HG02970 (cell line): ENCODE data around the gene NOX3.
"Not testable (repeated sequence)": the region's sequence is repeated elsewhere in the genome, so short reads cannot be mapped to it uniquely, and the experiment has no call there.

ENCODE experiments used
- ATAC-seq: cut with Tn5 transposase; IDR thresholded peaks from one replicate; pipeline ENCODE4 v1.9.1; 2021; ENCODE audit warnings: mild to moderate bottlenecking, moderate library complexity, moderate number of reproducible peaks; ENCODE audit not compliant: unreplicated experiment, low FRiP score

The NOX3 gene

DNA sequence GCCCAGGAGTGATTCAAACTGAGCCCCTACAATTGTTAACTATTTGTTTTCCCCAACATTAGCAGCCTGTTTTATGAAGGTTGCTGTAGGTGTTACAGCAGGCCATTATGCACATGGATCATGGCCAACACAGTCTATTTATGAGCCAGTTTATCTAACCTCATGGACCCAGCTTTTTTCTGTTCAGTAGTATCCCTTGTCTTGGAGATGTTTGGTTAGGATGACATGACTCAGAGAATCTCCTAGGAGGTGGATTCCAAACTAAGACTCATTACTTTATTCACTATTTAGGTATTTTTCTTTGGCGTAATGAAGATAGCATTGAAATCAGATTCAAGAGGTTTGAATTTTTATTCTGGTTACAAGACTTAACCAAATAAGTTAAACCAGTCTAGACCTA, 78.6 kb downstream of the NOX3 start:
- ATAC-seq: no peak

DNA sequence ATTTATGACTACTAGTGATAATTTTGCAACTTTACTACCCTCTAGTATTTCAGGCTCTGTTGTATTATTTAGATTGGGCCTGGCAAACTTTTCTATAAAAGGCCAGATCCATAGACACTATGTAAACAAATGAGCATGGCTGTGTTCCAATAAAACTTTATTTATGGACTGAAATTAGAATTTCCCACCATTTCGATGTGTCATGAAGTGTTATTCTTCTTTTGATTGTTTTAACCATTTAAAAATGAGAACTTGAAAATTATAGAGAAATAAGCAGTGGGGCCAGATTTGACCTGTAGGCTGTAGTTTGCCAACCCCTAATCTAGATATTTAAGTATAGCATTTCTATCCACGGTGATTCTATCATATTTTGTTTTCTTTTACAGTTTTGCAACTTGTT, 79.8 kb downstream of the NOX3 start:
- ATAC-seq: no peak

DNA sequence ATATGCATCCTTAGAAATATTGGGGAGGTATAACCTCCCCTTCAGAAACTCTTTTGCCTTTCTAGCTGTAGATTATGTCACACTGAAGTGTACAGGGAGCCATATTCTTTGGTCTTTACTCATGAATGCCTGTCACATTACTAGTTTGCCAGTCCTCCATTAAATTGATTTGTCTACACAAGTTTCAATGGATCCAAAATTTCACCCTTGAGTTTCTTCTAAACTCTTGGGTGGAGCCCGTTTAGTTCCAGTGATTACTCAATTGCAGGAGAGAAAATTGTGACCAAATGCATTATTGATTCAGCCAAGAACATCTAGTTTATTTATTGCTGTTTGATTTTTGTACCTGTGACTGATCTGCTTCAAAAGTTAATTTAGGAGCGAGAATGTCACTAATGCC, 81.0 kb downstream of the NOX3 start:
- ATAC-seq: no peak

DNA sequence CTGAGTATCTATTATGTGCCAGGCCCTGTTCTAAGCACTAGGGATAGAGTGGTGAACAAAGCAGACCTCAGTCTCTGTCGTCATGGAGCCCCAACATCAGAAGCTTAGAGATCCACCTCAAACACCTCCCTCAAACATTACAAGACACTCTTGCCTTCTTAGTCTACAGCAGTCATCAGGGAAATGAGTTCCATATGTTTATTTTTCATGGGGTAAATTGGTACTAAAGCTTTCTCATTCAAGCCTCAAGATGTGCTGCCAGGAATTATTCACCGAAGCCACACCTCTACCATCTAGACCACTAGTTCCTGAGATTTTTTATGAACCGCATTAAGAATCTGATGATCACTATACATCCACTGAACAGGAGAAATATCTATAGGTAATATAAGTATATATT, 82.4 kb downstream of the NOX3 start:
- ATAC-seq: no peak

DNA sequence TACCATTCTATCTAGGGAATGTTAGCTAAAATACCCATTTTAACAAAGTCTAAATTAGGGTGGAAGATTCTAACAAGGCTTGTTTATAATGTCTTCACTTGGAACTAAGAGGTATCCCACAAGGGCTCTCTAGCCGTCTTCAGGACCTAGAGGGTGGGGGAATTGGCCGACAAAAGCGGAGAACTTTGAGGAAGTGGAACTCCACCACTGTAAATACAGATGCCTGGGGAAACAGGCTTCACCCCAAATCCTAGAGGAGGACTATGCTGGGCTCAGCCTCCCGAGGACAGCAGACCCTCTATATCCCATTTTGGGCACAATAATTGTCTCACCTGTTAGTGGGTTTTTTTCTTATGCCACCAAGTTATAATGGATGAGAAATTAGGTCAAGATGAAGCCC, 83.4 kb downstream of the NOX3 start:
- no peak for ATAC-seq

DNA sequence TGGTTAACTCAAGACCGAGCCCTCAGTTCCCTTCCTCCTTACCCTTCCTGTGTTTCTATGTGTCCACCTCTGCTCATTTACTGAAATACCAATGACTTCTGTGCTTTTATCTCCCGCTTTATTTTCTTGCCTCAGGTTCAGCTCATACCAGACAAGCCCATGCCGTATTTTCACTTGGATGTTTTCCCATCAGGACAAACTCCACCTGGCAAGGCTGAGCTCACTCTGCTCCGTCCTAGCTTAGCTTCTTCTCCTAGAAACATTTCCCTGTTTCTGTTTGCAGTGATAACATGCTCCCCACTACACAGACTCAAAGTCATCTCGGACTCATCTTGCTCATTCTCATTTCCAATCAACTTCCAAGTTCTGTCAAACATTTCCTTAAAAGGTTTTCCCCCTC, 84.4 kb downstream of the NOX3 start:
- ATAC-seq: no peak

DNA sequence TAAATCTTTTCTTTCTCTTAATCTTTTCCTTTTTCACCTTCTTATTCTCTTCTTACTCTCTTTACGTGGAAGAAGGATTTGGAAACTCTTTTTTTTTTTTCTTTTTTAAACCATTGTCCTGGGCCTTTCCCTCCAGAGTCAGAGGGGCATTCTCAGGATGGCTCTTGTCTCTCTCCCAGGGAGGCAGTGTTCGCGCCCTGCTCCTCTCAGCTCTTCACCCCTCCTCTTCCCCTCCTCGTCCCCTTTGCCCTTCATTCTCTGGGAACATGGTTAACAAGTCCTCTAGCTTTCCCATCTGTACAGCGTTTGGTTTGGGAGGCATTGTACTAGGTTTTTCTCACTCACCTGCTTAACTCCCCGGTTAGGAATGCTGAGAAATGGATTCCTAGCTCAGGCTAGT, 89.3 kb downstream of the NOX3 start:
- ATAC-seq: no peak

DNA sequence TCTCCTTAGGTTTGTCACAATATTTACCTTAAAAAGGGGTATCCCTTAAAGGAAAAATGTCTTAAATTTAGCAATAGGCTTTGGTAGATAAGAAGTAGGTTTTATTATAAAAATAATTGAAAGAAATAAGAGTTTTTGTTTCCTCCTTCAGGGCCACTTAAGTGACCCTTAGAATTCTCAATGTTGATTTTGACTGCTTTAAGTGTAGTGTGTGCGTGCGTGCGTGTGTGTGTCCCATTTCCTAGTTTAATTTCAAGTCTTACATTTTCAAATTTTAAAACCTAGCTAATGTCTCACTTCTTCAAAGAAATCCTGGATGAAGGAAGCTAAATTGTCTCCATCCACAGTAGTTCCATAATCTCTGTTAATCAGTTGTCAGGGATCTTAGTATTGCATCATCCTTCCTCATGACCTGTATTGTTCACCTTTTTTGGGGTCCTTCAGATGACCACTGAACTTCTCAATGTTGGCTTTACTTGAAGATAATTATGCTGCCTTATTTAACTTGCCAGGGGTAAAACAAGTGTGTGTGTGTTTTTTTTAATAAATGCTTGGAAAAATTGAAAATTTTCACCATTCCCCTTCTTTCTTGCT, 90.7 kb downstream of the NOX3 start:
- ATAC-seq: no peak

DNA sequence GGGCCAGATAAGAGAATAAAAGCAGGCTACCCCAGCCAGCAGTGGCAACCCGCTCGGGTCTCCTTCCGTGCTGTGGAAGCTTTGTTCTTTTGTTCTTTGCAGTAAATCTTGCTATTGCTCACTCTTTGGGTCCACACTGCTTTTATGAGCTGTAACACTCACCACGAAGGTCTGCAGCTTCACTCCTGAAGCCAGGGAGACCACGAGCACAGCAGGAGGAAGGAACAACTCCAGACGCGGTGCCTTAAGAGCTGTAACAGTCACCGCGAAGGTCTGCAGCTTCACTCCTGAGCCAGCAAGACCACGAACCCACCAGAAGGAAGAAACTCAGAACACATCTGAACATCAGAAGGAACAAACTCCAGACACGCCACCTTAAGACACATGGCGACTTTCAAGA, 91.6 kb downstream of the NOX3 start:
- ATAC-seq: not testable (repeated sequence)

DNA sequence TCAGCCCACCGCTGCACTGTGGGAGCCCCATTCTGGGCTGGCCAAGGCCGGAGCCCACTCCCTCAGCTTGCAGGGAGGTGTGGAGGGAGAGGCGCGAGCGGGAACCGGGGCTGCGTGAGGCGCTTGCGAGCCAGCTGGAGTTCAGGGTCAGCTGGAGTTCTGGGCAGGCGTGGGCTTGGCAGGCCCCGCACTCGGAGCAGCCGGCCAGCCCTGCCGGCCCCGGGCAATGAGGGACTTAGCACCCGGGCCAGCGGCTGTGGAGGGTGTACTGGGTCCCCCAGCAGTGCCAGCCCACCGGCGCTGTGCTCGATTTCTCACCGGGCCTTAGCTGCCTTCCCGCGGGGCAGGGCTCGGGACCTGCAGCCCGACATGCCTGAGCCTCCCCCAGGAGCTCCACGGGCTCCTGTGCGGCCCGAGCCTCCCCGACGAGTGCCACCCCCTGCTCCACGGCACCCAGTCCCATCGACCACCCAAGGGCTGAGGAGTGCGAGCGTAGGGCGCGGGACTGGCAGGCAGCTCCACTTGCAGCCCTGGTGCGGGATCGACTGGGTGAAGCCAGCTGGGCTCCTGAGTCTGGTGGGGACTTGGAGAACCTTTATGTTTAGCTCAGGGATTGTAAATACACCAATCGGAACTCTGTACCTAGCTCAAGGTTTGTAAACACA, 92.5 kb downstream of the NOX3 start:
- not testable (repeated sequence) for ATAC-seq

DNA sequence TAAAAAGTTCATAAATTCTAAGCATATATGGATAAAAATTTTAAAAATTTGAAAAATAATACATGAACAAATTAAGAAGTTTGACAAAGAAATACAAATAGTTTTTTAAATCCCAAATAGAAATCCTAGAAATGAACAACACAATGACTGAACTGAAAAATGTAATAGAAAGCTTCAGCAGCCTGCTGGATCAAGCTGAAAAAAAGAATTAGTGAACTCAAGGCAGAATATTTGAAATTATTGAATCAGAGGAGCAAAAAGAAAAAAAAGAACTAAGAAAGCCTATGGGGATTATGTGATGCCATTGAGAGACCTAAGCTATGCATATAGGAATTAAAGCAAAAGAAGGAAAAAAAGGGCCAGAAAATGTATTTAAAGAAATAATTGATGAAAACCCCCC, 101.5 kb downstream of the NOX3 start:
- no peak for ATAC-seq

DNA sequence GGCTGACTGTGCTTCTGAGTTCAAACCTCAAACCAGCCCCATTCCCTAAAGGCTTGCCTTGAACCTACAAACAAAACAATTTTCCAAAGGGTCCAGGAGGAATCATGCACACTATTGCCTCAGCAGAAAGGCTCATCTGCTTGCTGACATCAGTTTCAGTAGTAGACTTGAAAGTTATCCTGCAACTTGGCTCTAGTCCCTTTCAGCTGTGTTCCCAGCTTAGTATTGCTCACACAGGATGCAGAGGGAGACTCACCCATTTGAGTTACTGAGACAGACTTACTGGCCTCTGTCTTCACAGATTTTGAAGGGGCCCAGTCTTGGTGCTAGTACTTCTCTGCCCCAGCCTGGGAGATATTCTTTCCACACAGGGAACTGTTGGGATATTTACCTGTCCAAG, 102.8 kb downstream of the NOX3 start:
- no peak for ATAC-seq

DNA sequence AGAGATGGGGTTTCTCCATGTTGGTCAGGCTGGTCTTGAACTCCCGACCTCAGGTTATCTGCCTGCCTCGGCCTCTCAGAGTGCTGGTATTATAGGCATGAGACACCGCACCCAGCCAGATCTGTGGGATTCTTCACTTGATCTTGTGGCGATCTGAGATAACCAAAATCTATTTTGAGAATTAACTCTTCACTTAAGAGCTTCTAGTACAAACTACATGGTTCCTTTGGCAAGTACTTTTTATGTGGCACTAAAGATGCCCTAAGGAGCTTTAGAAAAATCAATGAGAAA, 103.6 kb downstream of the NOX3 start:
- ATAC-seq: no peak

DNA sequence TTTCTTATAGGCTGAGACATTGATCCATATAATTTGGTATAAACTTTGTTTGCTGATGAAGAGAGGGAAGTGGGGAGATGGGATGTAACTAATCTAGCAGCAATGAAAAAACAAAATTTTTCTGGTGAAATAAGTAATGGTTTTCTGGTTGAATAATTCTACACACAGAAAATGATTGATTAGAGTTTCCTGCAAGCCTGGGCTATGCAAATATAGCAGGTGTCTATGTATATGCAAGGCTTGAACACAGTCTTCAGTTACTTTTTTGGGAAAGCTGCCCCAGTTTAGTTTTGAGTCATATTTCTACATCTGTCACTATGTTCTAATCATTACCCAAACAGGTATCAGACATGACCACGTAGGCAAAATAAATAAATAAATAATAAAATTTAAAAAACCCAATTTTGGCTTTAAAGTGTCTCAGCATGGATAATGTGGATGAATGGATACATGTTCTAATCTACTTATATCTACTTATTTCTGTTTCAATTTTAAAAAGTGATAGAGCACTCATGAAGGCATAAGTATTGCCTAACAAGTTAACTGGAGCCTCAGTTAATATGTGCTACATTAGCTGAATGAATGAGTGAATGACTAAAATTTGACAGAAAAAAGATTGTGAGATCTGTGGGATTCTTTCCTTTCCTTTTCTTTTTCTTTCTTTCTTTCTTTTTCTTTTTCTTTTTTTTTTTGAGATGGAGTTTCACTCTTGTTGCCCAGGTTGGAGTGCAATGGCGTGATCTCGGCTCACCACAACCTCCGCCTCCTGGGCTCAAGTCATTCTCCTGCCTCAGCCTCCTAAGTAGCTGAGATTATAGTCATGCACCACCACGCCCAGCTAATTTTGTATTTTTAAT, 104.1 kb downstream of the NOX3 start:
- peak; percentile 97 for ATAC-seq

DNA sequence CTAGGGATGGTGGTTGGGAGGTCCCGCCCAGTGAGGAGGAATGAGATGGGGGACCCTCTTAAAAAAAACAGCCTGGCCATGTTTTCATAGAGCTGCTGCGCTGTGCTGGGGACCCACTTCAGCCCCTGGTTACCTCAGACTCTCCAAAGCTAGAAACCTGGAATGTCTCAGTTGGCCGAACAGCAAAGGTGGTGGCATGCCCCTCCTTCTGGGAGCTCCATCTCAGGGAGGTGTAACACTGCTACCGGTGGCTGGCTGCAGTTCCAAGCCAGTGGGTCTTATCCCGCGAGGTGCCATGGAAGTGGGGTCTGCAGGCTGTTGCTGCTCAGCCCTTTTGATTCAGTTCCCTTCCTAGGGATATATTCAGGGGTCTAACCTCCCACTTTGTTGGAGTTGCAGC, 105.7 kb downstream of the NOX3 start:
- no peak for ATAC-seq

DNA sequence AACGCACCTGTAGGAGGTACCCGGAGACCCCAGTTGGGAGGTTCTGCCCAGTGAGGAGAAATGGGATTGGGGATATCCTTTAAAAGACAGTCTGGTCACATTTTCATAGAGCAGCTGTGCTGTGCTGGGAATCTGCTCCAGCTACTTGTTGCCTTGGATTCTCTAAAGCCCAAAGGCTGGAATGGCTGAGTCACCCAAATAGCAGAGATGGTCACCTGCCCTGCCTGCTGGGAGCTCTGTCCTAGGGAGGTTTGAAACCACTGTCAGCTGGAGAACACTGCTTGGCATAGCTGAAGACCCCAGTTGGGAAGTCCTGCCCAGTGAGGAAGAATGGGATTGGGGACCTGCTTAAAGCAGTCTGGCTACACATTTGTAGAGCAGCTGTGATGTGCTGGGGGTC, 106.5 kb downstream of the NOX3 start:
- no peak for ATAC-seq

DNA sequence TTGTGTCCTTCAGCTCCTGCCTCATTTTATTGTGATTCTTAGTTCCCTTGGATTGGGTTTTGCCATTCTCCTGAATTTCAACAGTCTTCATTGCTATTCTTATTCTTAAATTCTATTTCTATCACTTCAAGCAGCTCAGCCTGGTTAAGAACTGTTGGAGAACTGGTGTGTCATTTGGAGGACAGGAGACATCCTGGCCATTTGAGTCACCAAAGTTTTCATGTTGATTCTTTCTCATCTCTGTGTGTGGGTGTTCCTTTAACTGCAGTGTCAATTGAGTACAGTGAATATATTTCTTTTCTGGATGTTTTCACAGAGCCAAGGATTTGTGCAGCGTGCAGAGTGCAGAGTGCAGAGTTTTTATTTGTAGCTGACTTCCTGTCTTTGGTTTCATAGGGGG, 107.8 kb downstream of the NOX3 start:
- no peak for ATAC-seq

DNA sequence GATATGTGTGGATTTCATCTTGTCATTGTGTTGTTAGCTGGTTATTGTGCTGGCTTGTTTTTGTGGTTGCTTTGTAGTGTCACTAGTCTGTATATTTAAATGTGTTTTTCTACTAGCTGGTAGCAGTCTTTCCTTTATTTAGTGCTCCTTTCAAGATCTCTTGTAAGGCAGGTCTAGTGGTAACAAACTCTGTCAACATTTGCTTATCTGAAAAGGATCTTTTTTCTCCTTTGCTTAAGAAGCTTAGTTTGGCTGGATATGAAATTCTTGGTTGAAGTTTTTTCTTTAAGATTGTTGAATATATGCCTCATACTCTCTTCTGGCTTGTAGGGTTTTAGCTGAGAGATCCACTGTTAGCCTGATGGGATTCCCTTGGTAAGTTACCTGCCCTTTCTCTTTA, 108.7 kb downstream of the NOX3 start:
- ATAC-seq: no peak
